HG02571 (cell line): ENCODE results near the gene ANKRD12.

Experiments
- ATAC-seq: cut with Tn5 transposase; IDR thresholded peaks from one replicate; pipeline ENCODE4 v1.9.1; 2021; ENCODE audit warnings: mild to moderate bottlenecking, moderate library complexity; ENCODE audit not compliant: unreplicated experiment

ANKRD12 gene

DNA sequence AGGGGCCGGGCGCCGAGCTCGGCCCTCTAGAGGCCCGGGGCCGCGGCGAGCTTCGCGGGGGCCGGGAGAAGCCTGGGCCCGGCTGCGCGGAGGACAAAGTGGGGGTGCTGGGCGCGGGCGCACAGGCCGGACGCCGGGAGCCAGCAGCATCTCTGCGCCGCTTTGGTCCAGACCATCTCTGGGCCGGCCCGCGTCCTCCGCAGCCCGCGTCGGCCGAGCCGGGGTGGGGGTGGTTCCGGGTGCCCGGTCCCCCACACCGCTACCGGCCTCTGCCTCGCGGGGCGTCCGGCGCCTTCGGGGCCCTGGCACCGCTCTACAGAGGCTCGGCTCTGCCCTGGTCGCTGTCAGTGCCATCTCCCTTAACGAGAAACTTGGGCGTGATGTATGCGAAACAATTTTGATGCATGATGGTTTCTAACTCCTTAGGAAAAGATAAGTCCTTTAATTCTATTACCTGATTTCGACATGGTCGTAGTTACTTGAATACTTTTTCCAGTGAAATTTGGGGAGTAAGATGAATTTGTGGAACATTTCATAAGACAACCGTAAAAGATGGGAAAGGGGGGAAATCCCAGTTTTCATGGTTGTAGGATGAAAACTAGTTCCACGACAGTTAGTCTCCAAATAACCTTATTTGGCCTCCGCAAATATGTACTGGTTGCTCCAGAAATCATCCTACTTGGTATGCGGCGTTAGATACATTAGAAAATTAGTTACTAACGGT, 198.6 kb downstream of the ANKRD12 start:
- ATAC-seq: peak; percentile 37
